Type B pancreatic cell (in vitro differentiated cells): ENCODE measurements around the gene LILRB3. TPM values are rescaled to one million over a fixed set of nuclear protein-coding genes. Genes with fewer than 3 reads are reported as not detected.
"Not testable (repeated sequence)": the region's sequence is repeated elsewhere in the genome, so short reads cannot be mapped to it uniquely, and the experiment has no call there.

Experiments used
- DNase-seq: peaks from one replicate; pipeline ENCODE4 v3.0.0; 2021; ENCODE audit warnings: mixed read lengths; ENCODE audit not compliant: unreplicated experiment; ENCODE audit errors: extremely low spot score
- H3K27ac Mint-ChIP-seq: 2 replicates; pipeline ENCODE4 v1.8.0; 2021; ENCODE audit warnings: mild to moderate bottlenecking, mixed read lengths
- H3K27me3 Mint-ChIP-seq: 2 replicates; pipeline ENCODE4 v1.8.0; 2021; ENCODE audit warnings: mixed read lengths
- H3K36me3 Mint-ChIP-seq: 2 replicates; pipeline ENCODE4 v1.8.0; 2021; ENCODE audit warnings: mixed read lengths
- H3K4me1 Mint-ChIP-seq: one replicate; pipeline ENCODE4 v1.8.0; 2021; ENCODE audit warnings: mixed read lengths; ENCODE audit not compliant: unreplicated experiment
- H3K4me3 Mint-ChIP-seq: 2 replicates; pipeline ENCODE4 v1.8.0; 2021; ENCODE audit warnings: mild to moderate bottlenecking, mixed read lengths
- H3K9me3 Mint-ChIP-seq: 2 replicates; pipeline ENCODE4 v1.8.0; 2021; ENCODE audit warnings: mixed read lengths
- total RNA-seq: library from RNA; stranded (reverse); gene quantifications from 2 replicates; pipeline ENCODE4 v1.2.1, GENCODE V29; 2021; ENCODE audit warnings: low replicate concordance
- TF ChIP-seq, protein P1 (sequence below): fragments of 200-600 bp; sonication (generic); conservative IDR thresholded peaks from 2 replicates; pipeline ENCODE4 v1.5.0; 2021; ENCODE audit warnings: antibody characterized with exemption, mild to moderate bottlenecking

The LILRB3 gene
- total RNA-seq, 1 donor from 2014 or later, result not detected

DNA sequence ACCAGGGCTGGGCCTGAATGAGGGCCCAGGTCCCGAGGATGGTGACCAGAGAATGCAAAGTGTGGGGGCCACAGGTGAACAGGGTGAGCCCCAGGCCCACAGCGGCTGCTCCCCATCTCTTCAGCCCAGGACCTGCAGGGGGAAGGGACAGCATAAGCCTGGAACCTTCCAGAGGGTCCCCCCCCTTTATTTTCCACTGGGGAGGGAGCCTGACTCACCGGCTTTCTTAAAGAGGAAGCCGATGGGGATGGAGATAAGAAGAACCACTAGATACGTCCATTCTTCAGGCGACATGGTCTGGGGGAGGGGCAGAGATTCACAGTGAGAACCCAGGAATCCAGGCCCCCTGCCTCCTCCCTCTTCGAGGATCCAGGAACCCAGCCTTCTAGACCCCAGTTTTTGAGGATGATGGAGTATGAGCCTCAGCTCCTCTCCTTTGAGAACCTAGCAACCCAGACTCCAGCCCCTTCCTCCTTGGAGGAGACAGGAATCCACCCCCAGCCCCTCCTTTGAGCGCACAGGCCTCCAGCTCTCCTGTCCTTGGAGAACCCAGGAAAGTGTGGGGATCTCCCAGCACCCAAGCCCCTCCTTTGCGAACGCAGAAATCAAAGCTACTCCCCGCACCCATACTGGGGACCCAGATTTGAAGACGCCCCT lies 34.5 kb downstream of the LILRB3 start:
- H3K27me3 Mint-ChIP-seq, result no peaks in the 10 kb centered on the region
- TF ChIP-seq, protein P1, sequence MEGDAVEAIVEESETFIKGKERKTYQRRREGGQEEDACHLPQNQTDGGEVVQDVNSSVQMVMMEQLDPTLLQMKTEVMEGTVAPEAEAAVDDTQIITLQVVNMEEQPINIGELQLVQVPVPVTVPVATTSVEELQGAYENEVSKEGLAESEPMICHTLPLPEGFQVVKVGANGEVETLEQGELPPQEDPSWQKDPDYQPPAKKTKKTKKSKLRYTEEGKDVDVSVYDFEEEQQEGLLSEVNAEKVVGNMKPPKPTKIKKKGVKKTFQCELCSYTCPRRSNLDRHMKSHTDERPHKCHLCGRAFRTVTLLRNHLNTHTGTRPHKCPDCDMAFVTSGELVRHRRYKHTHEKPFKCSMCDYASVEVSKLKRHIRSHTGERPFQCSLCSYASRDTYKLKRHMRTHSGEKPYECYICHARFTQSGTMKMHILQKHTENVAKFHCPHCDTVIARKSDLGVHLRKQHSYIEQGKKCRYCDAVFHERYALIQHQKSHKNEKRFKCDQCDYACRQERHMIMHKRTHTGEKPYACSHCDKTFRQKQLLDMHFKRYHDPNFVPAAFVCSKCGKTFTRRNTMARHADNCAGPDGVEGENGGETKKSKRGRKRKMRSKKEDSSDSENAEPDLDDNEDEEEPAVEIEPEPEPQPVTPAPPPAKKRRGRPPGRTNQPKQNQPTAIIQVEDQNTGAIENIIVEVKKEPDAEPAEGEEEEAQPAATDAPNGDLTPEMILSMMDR, result no peak
- peaks cover 7% of the 10 kb centered on the region for H3K4me1 Mint-ChIP-seq
- peak overlapping the region; percentile 84 for H3K27ac Mint-ChIP-seq
- H3K9me3 Mint-ChIP-seq, result no peaks in the 10 kb centered on the region
- peak overlapping the region; percentile 90 for H3K4me3 Mint-ChIP-seq
- H3K36me3 Mint-ChIP-seq, result peaks cover 8% of the 10 kb centered on the region
- no peak for DNase-seq

DNA sequence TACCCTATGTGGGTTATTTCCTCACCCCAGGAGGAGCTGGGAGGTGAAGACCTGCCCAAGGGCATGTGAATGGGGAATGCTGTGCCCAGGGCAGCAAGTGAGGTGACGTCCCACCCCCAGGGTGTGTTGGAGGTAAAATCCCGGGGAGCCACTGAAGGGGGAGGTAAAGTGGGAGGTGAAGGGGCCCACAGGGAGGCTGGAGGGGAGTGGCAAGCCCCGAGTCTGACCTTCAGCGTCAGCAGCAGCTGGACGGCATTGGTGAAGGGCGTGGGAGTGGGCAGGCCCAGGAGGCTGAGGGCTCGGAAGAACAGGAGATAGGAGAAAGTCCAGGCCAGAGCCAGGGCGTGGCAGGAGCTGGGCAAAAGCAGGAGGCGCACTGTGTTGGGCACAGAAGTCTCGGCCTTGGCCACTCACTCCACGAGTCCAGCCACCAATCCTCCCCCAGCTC lies 35.8 kb downstream of the LILRB3 start:
- TF ChIP-seq, protein P1, result no peak
- no peaks in the 10 kb centered on the region for H3K27me3 Mint-ChIP-seq
- H3K4me1 Mint-ChIP-seq, result peaks cover 7% of the 10 kb centered on the region
- no peak for DNase-seq
- peak overlapping the region; percentile 67 for H3K27ac Mint-ChIP-seq
- H3K4me3 Mint-ChIP-seq, result peak overlapping the region; percentile 90
- H3K36me3 Mint-ChIP-seq, result peaks cover 8% of the 10 kb centered on the region
- no peaks in the 10 kb centered on the region for H3K9me3 Mint-ChIP-seq

DNA sequence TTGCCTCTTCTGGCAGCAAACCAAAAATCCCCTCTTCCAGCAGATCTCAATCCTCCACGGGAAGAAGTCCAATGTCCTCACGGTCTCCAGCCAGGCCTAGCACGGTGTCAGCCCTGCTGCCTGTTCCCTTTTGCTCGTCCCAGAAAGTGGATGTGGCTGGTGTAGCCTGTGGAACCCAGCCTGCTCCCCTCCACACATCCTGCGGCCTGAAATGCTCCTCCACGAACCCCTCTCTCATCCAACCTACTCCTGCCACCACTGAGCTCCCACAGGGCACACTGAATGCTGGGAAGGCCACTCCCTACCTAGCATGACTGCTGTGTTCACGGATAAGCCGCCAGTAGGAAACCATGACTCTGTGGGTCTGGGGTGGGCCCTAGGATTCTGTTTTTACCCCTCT lies 36.5 kb downstream of the LILRB3 start:
- Mint-ChIP-seq H3K9me3 (no peaks in the 10 kb centered on the region), H3K27ac (no peak overlapping the region), H3K4me1 (peaks cover 7% of the 10 kb centered on the region), H3K36me3 (peaks cover 8% of the 10 kb centered on the region), H3K4me3 (no peak overlapping the region), H3K27me3 (no peaks in the 10 kb centered on the region)
- no peak for DNase-seq
- TF ChIP-seq, protein P1, result no peak

DNA sequence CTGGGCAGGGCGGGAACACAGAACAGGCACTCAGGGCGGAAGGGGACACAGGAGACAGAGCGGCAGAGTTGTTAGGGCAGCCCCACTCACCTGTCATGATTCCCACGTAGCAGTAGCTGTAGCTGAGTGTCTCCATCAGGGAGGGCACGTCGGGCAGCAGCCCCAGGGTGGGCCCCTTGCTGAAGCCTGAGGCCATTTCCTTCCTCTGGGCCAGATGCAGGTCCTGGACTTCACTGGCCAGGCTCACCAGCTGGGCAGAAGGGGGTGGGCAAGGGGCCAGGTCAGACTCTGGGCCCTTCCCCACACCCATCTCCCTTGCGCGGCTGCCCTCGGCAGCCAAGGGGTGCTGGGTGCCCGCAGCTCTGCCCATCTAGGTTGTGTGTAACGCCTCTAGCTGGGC lies 39.4 kb downstream of the LILRB3 start:
- H3K9me3 Mint-ChIP-seq, result no peaks in the 10 kb centered on the region
- H3K27me3 Mint-ChIP-seq, result no peaks in the 10 kb centered on the region
- TF ChIP-seq, protein P1, result no peak
- H3K36me3 Mint-ChIP-seq, result peaks cover 10% of the 10 kb centered on the region
- H3K27ac Mint-ChIP-seq, result no peak overlapping the region
- no peak for DNase-seq
- no peak overlapping the region for H3K4me3 Mint-ChIP-seq
- peaks cover 17% of the 10 kb centered on the region for H3K4me1 Mint-ChIP-seq

- H3K27me3 Mint-ChIP-seq, DNase-seq, H3K9me3 Mint-ChIP-seq, H3K4me1 Mint-ChIP-seq, H3K4me3 Mint-ChIP-seq, H3K27ac Mint-ChIP-seq: not testable (repeated sequence)
- peaks cover 14% of the 10 kb centered on the region for H3K36me3 Mint-ChIP-seq
Measured at GRCh38 chr19:54181894-54182293, 40.9 kb downstream of the LILRB3 start.

DNA sequence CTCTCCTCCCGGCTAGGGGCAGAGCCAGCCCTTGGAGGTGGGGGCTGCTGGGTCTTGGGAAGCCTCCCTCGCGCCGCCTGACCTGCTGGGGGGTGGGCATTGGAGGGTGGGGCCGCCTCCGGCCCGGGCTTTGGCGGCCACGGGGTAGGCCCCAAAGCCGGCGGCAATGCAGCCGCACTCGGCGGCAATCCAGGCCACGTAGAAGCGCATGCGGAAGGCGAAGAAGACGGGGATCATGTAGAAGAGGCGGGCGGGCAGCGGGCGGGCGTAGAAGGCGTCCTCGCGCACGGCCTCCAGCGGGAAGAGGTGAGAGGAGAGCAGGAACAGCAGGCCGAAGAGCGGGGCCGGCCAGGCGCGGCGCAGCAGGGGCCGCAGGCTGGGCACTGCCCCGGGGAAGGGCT lies 42.1 kb downstream of the LILRB3 start:
- no peak for DNase-seq
- H3K27me3 Mint-ChIP-seq, result no peaks in the 10 kb centered on the region
- TF ChIP-seq, protein P1, result no peak
- H3K4me3 Mint-ChIP-seq, result no peak overlapping the region
- H3K9me3 Mint-ChIP-seq, result no peaks in the 10 kb centered on the region
- no peak overlapping the region for H3K27ac Mint-ChIP-seq
- H3K36me3 Mint-ChIP-seq, result peaks cover 9% of the 10 kb centered on the region
- peaks cover 10% of the 10 kb centered on the region for H3K4me1 Mint-ChIP-seq
